AG04450 (cell line): ENCODE data around the gene OCIAD1. TPM values are rescaled to one million over a fixed set of nuclear protein-coding genes. Genes with fewer than 3 reads are reported as not detected.
"Not testable (repeated sequence)": the region's sequence is repeated elsewhere in the genome, so short reads cannot be mapped to it uniquely, and the experiment has no call there.

Experiments
- CTCF ChIA-PET: fragments of 300-600, 350-600 bp; formaldehyde crosslinking; extraction: SDS; loops from one replicate; lab custom pipeline; 2022; ENCODE audit warnings: antibody characterized with exemption, inconsistent platforms; lab: Charles Lee
- POLR2A ChIA-PET: fragments of 350-600 bp; formaldehyde crosslinking; extraction: SDS; loops from one replicate; lab custom pipeline; 2021; ENCODE audit warnings: antibody characterized with exemption, inconsistent platforms; lab: Yijun Ruan, JAX
- DNase-seq: peaks from one replicate; pipeline ENCODE4 v3.0.0-alpha.2; 2011; ENCODE audit warnings: low read depth, low spot score
- H3K27ac ChIP-seq: one replicate; pipeline ENCODE4 v1.5.1; 2012; ENCODE audit warnings: low read depth, low read length, control low read depth
- H3K27me3 ChIP-seq: one replicate; pipeline ENCODE4 v1.6.0; 2012; ENCODE audit warnings: low read length; ENCODE audit not compliant: control insufficient read depth, insufficient read depth
- H3K4me3 ChIP-seq: 2 replicates; pipeline ENCODE4 v1.5.1; 2011; ENCODE audit warnings: mild to moderate bottlenecking, low read depth, low read length, control low read depth
- H3K9me3 ChIP-seq: 2 replicates; pipeline ENCODE4 v1.5.1; 2012; ENCODE audit warnings: low read length; ENCODE audit not compliant: control insufficient read depth, insufficient read depth
- CTCF ChIP-seq: IDR thresholded peaks from 2 replicates; pipeline ENCODE4 v1.5.1; 2011; ENCODE audit warnings: low read depth, low read length, control low read depth, inconsistent platforms
- polyA plus RNA-seq: library from polyadenylated mRNA; depleted of rRNA; stranded (reverse); fragments of >200 nt; gene quantifications from 2 replicates; pipeline ENCODE4 v1.2.3, GENCODE V29; 2011

Gene OCIAD1
- polyA plus RNA-seq, 1 experiment = 176 TPM

GRCh38 chr4:48801016-48801715 is 29.7 kb upstream of the OCIAD1 start:
- ChIA-PET CTCF (interaction anchor here (0.7 kb wide), 1 partner anchor 9 kb away, joined by 3 read pairs; no protein-coding TSS in a partner anchor), POLR2A (no interaction called here)
- no peak overlapping the region for H3K27ac ChIP-seq
- no peak overlapping the region for H3K4me3 ChIP-seq
- H3K9me3 ChIP-seq = no peaks in the 10 kb centered on the region
- H3K27me3 ChIP-seq = no peaks in the 10 kb centered on the region
- no peak for DNase-seq
- TF ChIP-seq CTCF = no peak

GRCh38 chr4:48804584-48805301 is 26.1 kb upstream of the OCIAD1 start:
- Histone ChIP-seq H3K9me3 (no peaks in the 10 kb centered on the region), H3K27ac (no peak overlapping the region), H3K4me3 (no peak overlapping the region), H3K27me3 (no peaks in the 10 kb centered on the region)
- no peak for DNase-seq
- no peak for TF ChIP-seq CTCF
- CTCF ChIA-PET = no interaction called here
- POLR2A ChIA-PET = interaction anchor here (1.3 kb wide), 1 partner anchor 25 kb away, joined by 4 read pairs; the partner anchor contains the start of gene FRYL

- no peak for DNase-seq
- Histone ChIP-seq H3K27me3 (no peaks in the 10 kb centered on the region), H3K9me3 (no peaks in the 10 kb centered on the region), H3K4me3 (no peak overlapping the region), H3K27ac (no peak overlapping the region)
- CTCF ChIA-PET = no interaction called here
- POLR2A ChIA-PET = no interaction called here
- TF ChIP-seq CTCF = no peak
Measured at GRCh38 chr4:48812866-48813265, 18.0 kb upstream of the OCIAD1 start.

GRCh38 chr4:48813964-48814363 is 16.9 kb upstream of the OCIAD1 start:
- Histone ChIP-seq H3K4me3 (no peak overlapping the region), H3K9me3 (no peaks in the 10 kb centered on the region), H3K27me3 (no peaks in the 10 kb centered on the region), H3K27ac (no peak overlapping the region)
- no peak for DNase-seq
- CTCF ChIA-PET = no interaction called here
- POLR2A ChIA-PET = no interaction called here
- TF ChIP-seq CTCF = no peak

- DNase-seq = no peak
- ChIA-PET CTCF (interaction anchor here (0.6 to 0.8 kb wide), 2 partner anchors 147 to 439 kb away, joined by 3 read pairs; no protein-coding TSS in a partner anchor), POLR2A (no interaction called here)
- Histone ChIP-seq H3K9me3 (no peaks in the 10 kb centered on the region), H3K4me3 (no peak overlapping the region), H3K27ac (no peak overlapping the region), H3K27me3 (no peaks in the 10 kb centered on the region)
- TF ChIP-seq CTCF = no peak
Measured at GRCh38 chr4:48815483-48815882, 15.4 kb upstream of the OCIAD1 start.

GRCh38 chr4:48816297-48816696 is 14.6 kb upstream of the OCIAD1 start:
- H3K27me3 ChIP-seq, H3K27ac ChIP-seq, DNase-seq, POLR2A ChIA-PET, H3K4me3 ChIP-seq, H3K9me3 ChIP-seq, CTCF ChIA-PET: not testable (repeated sequence)
